Skin of body (tissue), 2 donors: ENCODE data around the gene PHC3. TPM values are rescaled to one million over a fixed set of nuclear protein-coding genes. Genes with fewer than 3 reads are reported as not detected.
A peak's percentile ranks its signal among the peaks of the same experiment; 100 is the strongest.

Experiments
- DNase-seq: peaks from one replicate; lab custom pipeline; 2025; lab: John Stamatoyannopoulos, UW
- total RNA-seq: library from RNA; depleted of rRNA; stranded (reverse); fragments of >200 nt; gene quantifications from one replicate; pipeline ENCODE4 v1.2.3, GENCODE V29; 2014

Gene PHC3
- total RNA-seq, 1 donor from 2014 or later, result 48.7 TPM

DNA sequence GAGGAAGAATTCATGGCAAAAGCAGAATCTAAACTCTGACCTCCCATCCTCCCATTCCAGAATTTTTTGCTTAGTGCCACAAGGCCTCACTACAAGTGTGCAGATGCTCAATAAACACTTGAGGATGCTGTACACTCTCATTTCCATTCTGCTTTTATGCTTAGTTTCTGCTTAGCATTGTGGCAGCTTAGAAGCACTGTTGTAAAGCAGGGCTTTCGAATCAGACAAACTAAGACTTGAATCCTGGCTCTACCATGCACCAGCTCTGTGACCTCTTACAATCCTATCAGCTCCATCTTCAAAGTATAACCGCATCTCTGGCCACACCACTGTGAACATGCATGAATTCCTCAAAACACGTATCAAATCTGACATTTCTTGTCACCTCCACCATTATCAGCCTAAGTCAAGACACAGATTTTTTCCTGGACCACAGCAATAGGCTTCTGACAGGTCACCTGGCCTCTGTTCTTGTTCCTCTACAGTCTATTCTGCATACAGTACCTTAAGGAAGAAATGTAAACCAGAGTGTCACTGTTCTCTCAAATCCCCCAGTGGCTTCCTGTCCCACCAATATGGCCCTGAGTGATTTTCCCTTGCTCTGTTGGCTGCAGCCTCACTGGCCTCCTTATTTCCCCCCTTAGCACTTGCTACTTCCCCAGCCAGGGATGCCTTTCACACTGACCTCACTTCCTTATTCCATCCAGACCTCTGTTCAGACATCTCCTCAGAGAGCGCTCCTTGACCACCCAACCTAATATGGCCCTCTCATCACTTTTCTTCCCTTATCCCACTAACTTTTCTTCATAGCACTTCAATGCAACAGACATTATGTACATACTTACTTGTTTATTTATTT is 8.1 kb upstream of the PHC3 start:
- no peak for DNase-seq

DNA sequence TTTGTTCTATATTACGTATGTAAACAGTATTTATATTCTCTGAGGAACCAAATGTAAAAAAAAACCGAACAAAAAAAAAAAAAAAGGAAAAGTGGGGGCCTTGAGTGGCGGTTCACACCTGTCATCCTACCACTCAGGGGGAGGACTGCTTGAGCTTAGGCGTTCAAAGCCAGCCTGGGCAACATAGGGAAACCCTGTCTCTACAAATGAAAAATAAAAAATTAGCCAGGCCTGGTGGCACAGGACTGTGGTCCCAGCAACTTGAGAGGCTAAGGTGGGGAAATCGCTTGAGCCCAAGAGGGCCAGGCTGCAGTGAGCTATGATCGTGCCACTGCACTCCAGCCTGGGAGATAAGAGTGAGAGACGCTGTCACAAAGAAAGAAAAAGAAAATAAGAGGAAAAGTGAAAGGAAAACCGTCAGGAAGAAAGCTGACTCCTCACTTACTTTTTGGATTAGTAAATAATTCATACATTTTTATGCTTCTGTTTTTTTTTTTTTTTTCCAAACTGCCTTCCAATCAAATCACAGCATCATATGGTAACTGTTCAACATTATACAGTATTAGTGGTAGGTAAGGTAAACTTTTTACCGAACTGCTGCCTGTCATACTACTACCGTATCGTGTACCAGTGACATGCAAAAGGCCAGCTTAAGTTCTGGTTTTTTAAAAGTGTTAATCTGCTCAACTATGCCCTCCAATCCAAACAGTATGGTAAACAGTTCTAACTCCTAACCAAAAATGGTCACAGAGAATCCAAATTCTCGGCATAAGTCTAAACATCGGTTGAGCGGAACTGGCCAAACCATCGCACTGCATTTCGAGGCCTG is 1.2 kb downstream of the PHC3 start:
- peak; percentile 57 for DNase-seq

DNA sequence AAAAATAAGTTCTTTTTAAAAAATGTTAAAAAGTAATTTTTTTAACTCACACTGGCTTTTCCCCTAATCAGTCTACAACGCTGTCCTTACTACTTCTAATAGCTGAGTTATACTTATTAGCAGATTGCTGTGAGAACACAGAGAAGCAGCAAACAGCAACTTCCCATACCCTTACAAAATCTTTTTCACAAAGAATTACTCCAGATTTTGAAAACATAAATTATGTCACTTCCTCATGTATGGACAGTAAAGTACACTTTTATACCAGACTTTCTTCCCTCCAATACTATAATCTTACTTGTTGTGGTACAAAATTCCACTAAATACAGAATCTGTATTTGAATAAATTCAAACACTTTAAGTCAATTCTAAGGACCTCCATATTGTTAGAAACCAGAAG is 2.1 kb downstream of the PHC3 start:
- DNase-seq, result no peak

DNA sequence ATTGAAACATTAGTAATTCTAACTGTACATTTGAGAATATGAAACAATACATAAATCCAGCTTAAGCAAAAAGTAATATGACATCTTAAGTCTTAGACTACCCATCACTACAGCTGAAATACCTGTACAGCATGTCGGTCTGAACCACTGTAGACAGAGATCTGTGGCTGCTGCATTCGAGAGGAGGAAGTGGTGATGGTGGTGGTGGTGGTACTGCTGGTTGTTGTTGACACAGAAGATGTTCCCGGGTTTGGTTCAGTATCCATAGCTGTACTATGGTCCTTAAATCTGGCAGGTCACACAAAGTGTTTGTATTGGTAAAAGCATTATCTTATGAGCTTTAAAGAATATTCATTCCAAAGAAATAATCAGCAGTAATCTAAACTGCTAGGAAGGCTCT is 2.9 kb downstream of the PHC3 start:
- no peak for DNase-seq

DNA sequence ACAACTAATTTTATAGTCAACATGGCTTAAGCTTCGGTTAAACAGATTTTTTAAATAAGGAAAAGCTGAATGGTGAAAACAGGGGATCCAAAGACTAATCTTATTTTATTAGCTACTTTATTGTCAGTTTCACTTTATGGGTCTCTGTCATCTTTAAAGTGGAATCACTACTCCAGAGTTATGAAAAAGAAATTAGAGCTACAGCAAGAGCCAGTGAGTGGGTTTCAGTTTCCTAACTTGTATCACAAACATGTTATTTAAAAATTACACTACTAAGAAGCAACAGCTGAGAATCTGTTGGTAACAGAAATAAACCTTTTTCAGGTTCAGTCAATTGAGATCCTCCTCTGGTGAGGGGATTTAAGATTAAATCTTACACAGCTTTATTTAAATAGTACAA is 10.0 kb downstream of the PHC3 start:
- no peak for DNase-seq

DNA sequence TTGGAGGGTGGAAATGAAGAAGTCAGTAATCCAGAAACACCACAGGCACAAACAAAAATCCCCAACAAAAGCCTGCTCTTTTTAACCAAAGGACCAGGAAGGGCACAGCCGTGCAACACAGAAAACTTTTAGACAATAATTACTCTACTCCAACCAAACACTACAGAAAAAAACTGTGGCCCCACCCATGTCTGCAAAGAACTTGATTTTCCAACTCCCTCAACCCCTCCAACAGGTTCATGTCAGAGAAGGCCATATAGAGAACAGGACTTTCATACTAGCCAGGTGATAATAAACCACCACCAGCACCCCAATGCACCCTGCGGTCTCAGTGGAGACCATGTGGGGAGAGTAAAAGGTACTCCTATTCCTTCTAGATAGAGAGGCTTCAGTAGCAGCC is 16.8 kb downstream of the PHC3 start:
- no peak for DNase-seq

DNA sequence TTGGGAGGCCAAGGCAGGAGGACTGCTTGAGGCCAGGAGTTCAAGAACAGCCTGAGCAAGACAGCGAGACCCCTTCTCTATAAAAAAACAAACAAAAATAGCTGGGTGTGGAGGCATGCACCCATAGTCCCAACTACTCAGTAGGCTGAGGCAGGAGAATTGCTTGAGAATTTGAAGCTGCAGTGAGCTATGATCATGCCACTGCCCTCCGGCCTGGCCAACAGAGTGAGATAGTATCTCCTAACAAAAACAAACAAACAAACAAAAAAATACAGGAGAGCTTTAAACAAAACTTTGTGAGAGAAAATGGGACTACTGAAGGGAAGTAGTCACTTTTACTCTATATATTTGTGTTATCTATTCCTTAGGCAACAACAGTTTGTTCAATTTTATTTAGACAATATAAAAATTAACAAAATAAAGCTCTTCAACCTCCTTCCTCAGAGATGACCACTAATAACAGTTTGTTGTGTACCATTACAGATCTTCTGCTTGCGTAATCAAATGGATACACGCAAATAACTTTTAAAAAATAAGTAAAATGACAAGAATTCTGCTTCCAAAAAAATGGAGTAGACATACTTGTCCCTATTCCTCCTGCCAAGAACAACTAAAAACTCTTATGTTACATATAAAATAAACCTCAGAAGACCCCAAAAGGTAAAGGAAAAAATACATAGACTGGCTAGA is 17.4 kb downstream of the PHC3 start:
- no peak for DNase-seq

DNA sequence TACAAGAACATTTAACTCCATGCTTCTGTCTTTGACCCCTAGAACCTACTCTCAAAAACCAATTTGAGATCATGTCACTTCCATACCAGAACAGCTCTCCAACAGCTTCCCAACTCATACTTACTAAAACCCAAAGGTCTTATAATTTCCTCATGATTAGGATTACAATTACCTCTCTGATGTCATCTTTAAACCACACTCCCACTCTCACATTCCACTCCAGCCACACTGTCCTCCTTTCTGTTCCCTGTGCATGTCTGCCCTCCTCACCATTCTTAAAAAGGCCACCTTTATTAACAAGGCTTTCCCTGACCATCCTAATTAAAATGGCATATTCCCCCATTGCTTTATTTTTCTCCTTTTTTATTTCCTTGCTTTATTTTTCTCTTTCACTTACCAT is 18.9 kb downstream of the PHC3 start:
- DNase-seq, result no peak

DNA sequence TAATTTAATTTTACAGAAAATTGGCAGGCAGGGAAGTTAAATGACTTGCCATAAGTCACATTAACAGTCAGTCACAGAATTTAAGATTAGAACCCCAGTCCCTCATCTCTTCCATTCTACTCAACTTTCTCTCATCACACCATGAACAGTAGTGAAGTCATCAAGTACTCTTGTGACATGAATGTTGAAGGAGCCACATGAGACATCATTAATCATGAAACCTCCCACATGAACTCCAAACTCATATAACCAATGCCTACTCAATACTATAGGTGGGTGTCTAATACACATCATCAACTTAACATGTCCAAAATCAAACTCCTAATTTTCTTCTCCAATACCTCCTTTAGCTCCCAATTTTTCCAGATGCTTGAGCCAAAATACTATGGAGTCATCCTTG is 19.5 kb downstream of the PHC3 start:
- DNase-seq, result no peak

DNA sequence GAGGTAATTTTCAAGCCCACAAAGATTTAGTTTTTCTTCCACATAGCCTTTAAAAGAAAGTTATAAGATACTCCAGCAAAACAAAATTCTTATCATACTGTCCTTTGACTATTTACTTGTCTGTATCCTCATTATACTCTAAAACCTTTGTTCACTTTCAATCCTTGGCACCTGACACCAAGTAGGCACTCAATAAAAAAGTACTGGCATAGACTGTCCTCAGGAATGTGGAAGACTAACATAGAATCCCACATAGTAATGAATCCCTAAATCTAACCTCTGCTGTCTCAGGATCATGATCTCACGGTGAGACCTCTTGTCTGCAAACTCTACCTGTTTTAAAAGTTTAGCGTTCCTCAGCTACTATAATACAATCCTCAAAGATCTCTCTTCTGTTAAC is 21.6 kb downstream of the PHC3 start:
- DNase-seq, result no peak

DNA sequence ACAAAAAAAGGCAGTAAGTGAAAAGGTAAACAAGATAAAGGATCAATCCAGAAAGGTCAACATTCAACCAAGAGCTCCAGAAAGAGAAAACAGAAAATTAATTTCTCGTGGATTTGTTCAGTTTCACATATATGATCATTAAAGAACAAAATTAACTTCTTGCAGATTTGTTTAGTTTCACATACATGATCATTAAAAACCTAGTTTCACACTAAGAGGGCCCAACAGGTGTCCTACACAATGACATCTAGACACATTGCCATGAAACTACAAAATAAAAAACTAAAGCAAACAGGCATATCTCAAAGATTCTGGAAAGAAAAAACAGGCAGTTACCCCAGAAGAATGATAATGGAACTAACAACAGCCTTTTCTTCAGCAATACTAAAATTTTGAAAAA is 22.1 kb downstream of the PHC3 start:
- DNase-seq, result no peak

DNA sequence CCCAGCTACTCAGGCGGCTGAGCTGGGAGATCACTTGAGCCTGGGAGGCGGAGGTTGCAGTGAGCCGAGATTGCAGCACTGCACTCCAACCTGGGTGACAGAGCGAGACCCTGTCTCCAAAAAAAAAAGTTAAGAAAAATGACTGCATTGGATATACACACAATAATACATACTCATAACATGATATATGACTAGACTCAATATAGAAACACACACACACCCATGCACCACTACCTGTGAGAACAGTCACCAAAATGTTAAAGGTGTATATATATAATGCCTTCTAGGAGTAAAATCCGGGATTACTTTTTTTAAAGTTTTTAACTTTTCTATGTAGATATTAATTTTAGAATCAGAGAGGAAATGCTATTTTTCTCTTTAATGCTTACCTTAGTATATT is 25.9 kb downstream of the PHC3 start:
- no peak for DNase-seq

DNA sequence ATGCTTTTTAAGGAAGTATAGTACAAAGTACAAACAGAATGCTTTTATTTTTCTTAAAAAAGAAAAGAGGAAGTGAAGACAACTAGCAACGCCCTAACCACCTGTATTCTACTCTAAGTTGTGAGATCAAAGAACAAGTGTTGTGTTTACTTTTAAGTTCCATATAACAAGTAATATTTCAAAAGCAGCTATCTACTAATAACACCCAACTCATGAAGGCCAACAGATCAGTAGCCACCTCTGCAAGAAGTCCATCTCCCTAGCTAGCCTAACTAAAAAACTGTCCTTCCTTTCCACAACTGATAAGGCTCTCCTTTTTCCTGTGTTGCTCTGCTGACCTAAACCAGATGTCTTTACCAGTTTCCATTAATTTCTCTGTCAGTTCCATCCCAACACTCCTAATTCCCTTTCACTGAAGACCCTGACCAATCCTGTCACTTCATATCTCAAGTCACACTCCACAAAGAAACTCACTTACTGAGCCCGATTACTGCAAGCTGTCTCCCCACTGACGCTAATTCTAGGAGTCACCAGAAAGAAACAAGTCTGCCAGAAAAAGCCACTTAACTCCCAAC is 26.9 kb downstream of the PHC3 start:
- DNase-seq, result no peak

DNA sequence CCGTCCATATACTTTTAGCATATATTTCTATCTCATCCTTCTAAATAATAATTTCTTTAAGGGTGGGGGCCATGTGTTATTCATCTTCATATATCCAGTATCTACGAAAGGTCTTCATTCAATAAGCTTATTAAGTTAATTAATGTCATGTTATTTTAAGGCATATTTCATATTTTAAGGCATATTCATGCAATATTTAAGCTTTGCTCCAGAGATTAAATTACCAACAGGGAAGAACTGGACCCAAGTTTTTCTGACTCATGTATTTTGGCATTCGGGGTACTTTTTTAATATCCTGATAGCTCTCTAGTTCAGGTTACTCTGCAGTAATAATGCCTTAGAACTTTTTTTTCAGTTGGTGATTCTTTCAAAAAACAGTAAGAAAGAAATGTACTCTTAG is 27.4 kb downstream of the PHC3 start:
- DNase-seq, result no peak

DNA sequence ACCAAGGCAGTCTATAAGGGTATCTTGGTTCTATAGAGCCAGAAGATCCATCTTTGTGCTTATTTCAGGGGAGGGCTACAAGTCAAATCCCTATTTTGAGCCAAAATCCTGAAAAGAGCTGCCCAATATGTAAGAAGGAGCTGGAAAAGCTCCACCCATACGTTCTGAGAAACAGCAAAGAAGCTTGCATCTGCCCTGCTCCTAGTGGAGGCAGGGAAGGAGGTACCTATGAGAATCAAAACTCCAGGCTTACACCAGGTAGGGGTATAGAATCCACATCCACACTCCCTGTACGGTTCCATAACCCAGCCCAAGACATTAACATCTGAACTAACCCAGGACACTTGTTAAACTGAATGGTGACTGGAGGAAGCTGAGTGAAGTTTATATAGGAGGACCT is 30.0 kb downstream of the PHC3 start:
- DNase-seq, result no peak

DNA sequence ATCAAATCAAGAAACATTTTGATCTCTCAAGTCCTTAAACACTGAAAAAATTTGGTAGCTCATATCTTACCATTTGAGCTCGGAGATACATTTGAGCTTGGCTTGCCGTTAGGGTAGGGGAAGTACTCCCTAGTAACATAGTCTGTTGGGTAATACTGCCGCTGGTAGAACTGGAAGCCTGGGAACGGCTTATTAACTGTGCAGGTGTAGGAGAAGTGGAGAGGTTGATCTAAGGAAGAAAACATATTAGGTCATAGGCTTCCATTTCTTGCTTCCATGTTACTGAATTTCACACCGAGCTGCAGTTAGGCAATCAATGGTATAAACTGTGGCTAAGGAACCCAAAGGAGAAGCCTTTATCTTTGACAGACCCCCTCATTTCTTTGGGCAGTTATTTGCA is 32.5 kb downstream of the PHC3 start:
- DNase-seq, result no peak

DNA sequence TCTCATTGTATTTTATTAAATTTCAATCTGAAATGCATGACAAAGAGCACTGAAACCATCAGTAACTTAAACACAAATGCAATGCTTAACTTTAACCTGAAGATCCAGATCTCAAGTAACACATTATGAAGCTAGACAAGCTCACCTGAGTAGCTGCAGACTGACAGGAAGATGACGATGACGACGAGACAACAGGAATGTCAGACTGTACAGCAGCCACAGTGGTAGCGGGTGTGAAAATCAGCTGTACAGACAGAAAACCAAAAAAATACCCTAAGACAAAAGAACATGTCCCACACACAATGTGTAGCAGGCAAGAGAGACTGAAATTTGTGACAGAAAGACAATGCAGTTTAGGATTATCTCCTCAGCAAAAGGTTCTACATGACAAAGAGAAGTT is 36.3 kb downstream of the PHC3 start:
- no peak for DNase-seq

DNA sequence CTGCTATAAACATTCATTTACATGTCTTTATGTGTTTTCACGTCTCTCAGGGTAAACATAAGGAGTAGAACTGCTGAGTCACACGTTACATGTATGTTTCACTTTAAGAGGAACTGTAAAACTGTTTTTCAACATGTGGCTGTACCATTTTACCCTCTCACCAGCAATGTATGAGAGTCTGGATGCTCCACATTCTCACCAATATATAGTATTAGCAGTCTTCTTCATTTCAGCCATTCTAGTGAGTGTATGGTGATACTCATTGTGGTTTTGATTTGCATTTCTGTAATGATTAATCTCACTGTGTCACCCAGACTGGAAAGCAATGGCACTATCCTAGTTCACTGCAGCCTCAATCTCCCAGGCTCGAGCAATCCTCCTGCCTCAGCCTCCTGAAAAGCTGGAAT is 37.1 kb downstream of the PHC3 start:
- no peak for DNase-seq

DNA sequence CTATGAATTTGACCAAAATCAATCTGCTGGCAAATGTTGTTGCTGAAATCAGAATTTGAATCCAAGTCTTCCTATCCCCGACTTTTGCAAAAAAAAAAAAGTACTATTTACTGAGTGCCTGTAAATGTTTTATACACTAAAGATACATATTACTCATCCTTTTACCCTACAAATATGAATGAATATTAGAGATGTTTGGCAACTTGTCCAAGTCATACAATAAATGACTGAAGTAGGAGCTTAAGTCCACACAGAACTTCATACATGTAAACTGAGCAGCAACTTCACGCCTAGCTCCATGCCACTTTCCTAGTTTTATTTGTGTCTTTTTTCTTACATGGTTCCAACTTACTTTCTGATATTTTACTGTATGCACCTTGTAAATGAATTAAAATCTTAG is 39.2 kb downstream of the PHC3 start:
- no peak for DNase-seq

DNA sequence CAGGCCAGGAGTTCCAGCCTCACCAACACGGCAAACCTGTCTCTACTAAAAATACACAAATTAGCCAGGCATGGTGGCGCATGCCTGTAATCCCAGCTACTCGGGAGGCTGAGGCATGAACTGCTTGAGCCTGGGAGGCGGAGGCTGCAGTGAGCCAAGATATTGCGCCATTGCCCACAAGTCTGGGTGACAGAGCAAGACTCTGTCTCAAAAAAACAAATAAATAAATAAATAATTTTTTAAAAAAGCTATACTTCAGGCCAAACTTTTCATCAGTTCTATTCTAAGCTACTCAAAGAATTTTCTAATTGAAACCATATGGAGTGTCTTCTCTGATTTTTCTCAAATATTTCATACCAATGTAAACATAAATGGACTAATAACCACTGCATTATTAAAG is 43.5 kb downstream of the PHC3 start:
- DNase-seq, result no peak

DNA sequence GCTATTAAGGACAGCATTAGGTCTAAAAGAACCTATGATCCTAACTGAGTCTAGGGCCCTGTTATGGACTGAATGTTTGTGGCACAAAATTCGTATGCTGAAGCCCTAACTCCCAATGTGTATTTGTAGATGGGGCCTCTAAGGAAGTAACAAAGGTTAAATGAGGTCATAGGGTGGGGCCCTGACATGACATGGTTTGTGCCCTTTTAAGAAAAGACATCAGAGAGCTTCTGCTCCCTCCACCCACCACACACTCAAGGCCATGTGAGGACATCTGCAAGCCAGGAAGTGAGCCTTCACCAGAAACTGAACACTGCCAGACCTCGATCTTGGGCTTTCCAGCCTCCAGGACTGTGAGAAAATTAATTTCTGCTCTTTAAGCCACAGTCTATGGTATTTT is 49.2 kb downstream of the PHC3 start:
- no peak for DNase-seq

DNA sequence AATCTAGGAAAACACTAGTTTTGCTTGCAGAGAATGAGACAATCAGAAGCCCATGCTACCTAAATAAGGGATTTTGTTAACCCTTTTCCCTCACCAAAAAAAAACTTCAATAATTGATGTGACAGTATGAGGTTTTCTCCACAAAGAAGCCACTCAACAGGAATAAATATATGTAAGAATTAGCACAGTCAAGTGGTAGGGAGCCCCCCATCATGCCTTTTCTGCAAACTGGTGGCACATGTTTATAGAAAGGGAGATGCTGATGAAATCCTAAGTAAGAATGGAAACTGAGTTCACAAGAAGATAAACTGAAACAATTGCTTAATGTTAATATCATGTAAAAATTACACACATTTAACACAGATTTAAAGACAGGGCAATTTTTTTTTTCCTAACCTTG is 51.0 kb downstream of the PHC3 start:
- no peak for DNase-seq
